ENCODE results near the gene TRIO. TPM values are rescaled to one million over a fixed set of nuclear protein-coding genes. Genes with fewer than 3 reads are reported as not detected.

The TRIO gene
- total and polyA plus RNA-seq, 2 of the 8 experiments (the other 6 are each of a cell fraction or from before 2014, with no cell fraction given) = 35.1 to 69.1 TPM

- TF ChIP-seq E2F6 (IDR thresholded peaks at IDR 0.05) (no peak), TAF7 (optimal IDR thresholded peaks at IDR 0.05; ENCODE audit: borderline replicate concordance, low read depth, low read length) (no peak), CHD1 (IDR thresholded peaks at IDR 0.05; ENCODE audit: low read depth, low read length) (no peak), TEAD4 (IDR thresholded peaks at IDR 0.05; ENCODE audit: low read depth, low read length) (no peak)
- TF ChIP-seq, protein P1, sequence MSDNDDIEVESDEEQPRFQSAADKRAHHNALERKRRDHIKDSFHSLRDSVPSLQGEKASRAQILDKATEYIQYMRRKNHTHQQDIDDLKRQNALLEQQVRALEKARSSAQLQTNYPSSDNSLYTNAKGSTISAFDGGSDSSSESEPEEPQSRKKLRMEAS (IDR thresholded peaks at IDR 0.05) = no peak
Measured at GRCh38 chr5:14452685-14453454, 309.7 kb downstream of the TRIO start (continued).
